ENCODE results near the gene NEO1.

NEO1 gene

DNA sequence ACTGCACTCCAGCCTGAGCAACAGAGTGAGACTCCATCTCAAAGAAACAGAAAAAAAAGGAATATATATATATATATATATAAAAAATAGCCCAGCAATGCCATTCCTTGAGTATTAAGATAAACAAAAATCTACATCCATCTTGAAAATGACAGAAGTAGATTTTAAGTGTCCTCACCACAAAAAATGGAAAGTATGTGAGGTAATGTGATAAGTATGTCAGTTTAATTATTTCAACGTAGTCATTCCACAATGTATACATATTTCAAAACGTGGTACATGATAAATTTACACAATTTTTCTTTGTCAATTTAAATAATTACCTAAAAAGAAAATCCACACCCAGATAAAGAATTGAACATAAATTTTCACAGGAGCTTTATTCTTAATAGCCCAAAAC, 261.6 kb downstream of the NEO1 start:
- DNase-seq (no peak), ATAC-seq (no peak)

DNA sequence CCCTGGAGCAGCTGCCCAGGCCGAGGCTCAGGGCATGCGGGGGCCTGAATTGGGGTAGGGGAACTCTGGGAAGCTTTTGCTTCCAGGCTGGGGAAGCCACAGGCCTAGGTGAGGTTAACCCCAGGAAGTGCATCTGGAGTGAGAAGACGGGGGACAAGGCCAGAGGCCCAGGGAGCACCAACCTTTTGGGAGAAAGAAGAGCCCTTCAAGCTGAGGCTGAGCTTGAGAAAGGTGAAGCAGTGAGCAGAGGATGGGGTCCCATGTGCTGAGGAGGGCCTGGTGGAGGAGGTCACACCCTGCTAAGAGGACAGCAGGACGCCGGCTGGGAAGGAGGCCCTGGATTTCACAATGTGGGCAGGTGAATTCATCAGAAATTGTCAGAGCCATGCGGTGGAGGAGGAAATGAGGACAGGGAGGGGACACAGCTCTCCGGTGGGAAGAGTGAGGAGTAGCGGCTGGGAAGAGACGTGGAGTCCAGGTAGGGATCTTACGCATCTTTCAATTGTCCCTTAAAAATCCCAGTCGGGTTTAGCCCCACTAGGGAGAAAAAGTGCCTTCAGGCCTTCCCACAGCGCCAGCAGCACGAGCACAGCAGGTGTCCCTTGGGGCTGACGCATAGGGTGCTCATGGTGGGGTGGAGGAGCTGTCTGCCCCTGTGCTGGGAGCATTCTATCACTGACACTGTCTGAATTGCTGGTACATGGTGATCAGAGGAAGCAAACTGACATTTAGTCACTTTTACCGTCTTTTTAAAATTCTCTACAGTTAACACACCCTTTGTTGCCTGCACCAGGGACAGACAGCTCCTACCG, 265.6 kb downstream of the NEO1 start:
- ATAC-seq (peak; percentile 10), DNase-seq (no peak)

DNA sequence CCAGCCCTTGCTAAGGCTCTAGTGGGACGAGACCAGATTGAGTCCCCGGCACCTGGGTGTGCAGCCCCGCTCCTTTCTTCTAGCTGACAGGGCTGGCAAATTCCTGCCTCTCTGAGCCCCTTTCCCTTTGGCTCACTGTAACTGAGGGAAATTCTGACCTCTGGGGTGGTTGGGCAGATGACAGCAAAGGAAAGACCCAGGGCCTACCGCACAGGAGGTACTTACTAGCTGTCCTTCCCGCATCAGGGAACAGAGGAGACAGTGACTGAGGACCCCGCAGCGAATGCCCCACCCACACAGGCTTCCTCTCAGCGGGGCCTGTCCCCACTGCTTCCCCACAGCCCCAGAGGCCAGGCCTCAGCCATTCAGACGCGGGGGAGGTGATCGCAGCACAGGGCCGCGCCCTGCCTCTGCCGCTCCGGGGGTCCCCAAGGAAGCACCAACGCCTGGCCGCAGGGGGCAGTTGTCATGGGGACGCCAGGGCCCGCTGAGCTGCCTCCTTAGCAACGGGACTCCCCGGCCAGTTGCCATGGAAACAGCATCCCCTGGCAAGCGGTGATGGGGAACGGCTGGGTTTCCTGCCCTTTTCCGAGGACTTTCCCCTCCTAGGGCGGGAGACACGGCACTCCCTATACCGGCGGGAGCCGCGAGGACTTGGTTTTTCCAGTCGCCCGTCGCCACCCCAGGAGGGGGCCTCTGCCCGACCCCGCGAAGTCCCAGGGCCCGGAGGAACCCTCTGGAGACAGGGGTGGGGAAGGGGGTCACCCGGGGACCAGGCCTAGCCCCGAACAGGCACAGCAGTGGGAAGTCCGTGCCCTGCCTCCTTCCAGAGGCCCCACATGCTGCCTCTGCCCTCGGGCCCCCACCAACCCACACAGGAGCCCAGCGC, 266.4 kb downstream of the NEO1 start:
- ATAC-seq (peak; percentile 80), DNase-seq (peak; percentile 58)

DNA sequence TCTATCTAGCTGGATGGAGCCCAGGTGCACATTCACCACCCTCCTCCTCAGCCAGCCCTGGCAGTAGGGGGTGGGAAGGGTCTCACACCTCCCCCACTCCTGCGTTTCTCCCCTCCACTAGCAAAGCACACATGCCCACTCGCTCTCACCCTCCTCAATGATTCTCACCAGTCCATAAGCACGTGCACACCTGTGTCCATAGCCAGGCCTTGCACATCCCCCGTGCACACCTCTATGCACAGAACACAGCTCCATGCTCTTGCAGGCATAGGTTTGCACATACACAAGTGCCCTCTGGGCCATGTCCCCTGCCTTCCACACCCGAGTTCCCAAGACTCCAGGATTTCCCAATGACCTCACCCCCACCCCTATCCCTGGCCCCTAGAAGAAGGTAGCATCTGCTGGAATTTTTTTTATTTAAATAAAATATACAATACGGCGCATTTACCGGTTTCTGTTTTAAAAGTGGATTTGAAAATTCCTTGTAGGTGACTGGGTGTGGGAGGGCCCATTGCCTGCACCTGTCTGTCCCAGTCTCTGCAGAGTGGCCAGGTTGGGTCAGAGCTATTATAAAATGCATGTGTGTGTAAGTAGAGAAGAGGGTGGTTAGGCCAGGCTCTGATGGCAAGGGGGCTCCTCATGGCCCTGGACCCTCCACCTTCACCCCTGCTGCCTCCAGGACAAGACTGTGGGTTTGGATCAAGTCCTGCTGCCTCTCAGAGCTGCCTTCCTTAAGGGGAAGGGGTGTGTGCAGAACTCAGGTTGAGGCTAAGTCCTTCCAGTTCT, 267.4 kb downstream of the NEO1 start:
- DNase-seq (no peak), ATAC-seq (no peak)

DNA sequence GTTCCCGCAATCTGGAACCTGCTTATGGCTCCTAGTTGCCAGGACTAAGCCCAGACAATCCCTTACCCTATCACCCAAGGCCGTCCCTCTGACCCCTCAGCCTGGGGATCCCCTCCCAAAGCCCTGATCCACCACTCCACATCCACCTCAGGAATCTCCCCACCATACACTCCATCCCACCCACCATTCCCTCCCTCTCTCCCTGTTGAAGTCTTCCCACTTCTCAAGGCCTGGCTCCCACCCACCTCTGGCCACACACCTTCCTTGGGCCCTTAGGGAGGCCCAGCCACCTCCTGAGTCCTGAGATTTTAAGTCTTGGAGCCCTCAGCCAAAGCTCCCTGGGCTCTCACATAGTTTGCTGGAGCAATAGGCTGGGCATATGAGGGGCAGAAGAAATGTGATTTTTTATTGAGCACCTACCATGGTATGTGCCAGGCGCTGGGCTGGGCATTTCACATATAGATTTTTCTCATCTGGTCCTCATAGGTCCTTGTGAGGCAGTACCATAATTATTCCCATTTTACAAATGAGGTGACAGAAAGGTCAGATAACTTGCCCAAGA, 268.4 kb downstream of the NEO1 start:
- ATAC-seq (no peak), DNase-seq (no peak)

DNA sequence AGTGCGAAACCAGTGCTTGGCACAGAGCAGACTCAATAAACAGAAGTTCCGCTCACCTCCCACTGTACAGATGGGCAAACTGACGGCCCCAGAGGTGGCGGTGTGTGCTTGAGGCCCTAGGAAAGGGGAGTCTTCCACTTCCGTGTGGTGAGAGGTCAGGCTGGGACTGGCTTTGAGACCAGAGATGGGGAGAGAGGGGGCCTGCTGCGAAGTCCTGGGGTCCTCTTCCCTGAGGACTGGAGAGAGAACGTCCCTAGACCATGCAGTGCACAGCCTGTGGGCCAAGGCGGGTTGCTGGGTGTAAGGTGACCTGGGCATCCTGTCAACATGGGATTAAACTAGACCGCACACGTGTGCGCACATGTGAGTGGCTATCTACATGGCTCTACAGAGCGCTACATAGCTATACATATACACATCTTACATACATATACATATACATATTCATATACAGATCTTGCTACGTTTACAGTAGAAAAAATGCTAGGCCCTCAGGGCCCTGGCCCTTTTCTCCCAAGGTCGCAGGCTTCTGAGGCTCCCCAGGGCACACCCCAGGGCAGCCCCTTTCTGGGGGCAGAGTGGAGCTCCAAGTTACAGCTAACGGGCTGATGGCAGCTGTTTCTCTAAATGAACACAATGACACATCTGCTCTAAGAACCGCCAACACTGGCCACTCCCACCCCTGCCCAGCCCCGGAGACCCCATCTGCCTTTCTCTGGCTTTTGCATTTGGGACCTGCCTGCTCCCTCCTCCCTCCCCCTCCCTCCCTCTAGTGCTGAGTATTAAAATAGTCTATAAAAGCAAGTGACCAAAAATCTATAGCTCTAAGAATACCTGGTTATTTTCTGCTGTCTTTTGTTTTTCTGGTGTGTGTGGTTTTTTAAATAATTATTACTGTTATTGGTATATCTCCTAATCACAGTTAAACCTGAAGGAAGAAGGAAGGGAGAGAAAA, 269.5 kb downstream of the NEO1 start:
- DNase-seq = no peak
- ATAC-seq = no peak

DNA sequence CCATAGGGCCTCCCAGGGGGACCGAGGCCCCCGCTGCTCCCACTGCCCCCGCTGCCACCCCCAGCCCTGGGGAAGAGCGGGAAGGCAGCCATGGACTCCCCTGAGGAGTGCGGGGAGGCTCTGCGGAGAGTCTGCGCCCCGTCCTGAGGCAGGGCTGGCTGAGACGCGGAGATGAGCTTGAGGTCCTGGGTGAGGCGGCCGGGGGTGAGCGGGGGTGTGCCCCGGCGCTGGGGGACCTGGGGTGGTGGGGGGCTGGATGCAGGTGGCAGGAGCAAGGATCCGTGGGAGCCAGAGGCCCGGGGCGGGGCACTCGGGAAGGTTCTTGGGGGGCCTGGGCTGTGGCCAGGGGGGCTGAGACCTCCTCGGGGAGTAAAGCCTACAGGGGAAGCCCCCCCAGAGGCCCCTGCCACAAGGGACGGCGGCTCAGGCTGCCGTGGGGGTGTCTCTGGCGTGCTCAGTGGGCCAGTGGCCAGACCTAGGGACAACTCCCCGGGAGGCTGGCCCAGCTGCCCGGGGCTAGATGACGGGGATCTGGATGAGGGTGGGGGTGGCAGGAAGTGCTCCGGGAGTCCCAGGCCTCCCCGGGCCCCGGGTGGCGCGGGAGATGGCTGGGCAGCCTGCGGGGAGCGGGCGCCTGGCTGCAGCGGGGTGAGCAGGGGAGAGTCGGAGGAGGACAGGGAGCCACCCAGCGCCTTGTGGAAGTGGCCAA, 270.6 kb downstream of the NEO1 start:
- no peak for DNase-seq
- ATAC-seq = no peak

DNA sequence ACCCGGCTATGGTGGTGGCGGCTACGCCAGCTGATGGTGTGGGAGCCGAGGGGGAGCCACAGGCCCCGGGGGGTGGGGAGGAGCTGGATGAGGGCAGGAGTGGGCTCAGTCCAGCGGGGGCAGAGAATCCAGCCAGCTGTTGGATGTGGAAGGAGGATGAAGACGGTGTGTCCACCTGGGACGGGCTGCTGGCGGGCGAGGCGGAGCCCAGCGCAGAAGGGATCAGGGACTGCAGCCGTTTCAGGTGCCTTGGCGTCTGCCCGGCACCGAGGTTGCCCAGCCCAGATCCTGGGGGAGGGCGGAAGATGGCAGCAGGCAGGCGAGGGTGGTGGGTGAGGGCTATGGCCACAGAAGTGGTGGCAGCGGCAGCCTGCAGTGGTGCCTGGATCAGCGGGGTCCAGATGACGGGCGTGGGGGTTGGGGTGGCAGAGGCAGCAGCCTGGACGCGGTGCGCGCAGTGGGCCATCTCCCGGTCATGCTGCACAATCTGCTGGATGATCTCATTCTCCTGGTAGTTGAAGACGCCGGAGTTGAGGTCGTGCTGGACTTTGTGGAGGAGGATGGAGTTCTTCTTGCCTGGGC, 271.2 kb downstream of the NEO1 start:
- no peak for ATAC-seq
- no peak for DNase-seq

DNA sequence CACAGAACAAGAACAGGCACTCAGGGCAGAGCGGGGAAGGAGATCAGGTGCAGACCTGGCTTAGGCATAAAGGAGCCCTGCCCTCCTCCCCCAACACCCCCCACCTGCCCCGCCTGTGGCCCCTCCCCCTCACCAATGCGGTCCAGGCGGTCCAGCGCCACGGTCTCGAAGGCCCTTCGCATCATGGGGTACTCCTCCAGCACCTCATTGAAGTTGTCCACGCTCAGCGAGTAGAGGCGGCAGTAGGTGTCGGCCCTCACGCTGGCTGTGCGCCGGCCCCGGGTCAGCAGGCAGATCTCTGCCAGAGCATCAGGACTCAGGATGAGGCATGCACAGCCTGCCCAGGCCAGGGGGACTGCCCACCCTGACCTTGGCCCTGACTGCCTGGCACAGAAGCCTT, 271.7 kb downstream of the NEO1 start:
- no peak for ATAC-seq
- no peak for DNase-seq

DNA sequence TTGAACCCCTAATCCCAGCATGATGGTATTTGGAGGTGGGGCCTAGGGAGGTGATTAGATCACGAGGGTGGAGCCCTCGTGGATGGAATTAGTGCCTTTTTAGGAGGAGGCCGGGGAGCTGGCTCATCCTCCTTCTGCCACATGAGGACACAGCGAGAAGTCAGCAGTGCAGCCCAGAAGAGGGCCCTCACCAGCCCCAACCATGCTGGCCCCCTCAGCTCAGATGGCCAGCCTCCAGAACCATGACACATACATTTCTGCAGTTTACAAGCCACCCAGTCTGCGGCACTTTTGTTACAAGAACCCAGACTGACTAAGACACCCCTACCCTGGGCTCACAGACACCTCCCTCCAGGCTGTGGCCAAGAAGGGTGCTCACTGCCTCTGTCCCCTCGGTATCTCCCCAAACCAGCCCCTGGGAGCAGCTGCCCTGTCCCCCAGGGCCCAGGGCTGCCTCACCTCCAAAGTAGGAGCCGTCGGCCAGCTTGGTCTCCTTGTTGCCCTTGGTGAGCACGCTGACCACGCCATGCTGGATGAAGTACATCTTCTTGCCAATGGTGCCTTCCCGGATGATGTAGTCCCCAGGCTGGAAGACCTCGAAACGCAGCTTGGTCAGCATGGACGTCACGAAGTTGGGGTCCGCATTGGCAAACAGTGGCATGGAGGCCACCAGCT, 272.4 kb downstream of the NEO1 start:
- ATAC-seq (no peak), DNase-seq (no peak)

DNA sequence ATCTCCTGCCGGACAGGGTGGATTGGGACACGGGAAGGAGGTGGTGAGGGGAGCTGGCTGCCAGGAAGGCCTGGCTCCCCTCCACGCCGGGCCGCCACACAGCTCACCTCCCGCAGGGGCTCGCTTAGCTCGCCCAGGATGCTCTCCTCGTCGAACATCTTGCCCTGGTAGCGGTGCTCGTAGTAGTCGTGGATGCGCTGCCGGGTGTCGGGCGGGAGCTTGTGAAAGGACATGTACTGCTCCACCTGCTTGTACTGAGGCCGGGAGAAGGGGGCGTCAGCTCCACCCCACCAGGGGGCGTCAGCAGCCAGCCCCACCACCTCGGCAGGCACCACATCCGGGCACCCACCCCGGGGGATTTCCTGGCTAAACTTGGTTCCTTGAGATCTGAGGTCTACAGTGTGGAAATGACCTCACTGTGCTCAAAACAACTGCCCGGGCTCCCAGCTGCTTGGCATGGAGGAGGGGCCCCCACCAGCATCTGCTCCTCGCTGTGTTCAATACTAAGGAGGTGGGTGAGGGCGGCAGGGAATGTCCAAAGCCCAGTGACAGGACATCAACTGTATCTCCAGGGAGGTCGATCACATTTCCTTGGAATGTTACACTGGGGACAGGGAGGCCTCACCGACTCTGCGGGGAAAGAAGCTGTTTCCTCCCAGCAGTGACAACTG, 273.1 kb downstream of the NEO1 start:
- peak; percentile 21 for ATAC-seq
- peak; percentile 34 for DNase-seq

DNA sequence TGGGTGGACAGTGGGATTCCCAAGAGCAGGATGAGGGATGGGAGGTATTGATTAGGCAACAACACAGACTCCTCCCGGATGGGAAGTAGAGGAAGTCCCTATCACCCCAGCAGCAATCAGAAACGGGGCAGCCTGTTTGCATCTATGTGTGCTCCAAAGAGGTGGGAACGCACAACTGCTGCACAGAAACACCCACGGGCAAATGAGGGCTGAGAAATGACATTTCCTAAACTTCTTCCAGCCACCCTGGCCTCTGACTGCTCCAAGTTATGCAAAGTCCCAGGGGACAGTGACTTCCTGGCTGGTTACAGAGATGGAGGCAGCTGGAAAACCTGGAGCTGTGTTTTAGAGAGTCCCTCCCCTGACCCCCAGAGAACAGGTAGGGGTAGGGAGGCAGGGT, 273.9 kb downstream of the NEO1 start:
- DNase-seq = no peak
- ATAC-seq = no peak

DNA sequence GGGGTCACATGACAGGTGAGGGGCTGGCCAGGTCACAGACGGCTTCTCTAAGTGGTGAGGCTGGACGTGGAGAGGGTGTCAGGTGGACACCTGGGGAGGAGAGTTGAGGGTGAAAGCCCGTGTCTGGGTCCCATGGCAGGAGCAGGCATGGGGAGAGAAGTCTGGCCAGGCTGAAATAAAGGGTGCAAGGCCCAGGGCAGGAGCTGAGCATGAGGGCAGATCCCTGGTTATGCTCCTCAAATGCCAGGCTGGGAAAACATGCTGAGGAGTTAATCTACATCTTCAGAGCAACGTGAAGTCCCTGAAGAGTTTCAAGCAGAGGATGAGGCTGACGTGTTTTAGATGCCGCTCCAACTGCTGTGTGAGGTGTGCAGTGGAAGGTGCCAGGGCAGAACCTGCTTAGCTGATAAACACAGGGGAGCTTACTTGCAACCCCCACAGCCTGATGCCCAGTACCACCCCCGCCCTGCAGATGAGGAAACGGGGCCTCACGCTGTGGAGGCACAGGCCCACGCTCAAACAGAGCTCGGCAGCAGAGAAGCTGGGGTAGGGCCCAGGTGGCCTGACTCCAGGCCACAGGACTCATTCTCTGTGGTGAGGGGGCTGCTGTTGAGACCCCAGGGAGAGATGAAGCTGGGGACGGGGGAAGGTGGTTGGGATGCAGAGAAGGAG, 276.0 kb downstream of the NEO1 start:
- no peak for ATAC-seq
- DNase-seq = no peak

DNA sequence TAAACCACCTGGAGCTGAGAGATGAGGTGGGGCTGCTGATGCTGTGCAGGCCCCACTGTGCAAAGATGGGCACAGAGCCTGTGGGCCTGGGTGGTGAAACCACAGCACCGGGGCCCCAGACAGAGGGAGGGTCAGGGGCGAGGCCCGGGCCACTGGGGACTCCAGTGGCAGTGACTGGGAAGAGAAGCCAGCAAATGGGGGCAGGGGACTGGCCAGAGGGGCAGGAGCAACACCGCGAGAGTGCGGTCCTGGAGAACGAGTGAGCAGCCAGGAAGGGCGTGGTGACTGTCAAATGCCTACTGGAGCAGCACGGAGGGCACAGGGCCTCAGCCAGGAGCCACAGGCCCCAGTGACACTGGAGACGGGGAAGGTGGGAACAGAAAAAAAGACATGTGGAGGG, 276.7 kb downstream of the NEO1 start:
- DNase-seq = no peak
- ATAC-seq = no peak

DNA sequence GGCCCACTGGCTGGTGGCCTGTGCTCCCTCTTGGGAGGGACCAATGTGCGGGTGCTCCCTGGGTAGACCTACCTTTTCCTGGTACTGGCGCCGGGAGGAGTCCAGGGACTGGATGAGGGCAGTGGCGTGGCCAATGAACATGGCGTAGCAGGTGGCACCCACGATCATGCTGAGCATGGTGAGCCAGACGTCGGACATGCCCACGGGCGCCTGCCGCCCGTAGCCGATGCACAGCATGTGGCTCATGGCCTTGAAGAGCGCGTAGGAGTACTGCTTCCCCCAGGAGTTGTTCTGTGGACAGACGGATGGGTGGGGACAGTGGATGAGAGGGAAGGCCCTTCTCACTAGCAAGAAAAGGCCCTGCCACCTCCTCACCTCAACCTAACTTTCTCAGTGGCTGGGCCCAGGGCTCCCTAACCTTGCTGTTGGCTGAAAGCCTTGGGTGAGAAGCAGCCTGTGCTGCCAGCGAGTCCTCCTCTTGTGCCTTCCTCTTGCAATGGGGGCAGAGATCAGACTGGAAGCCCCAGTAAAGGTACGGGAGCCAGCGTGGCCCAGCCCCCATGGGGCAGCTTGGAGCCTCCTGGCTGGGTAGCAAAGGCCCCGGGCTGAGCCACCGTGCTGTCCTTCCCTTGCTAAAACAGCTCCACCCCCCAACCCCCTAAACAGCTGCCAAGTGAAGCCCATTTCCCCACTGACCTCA, 277.4 kb downstream of the NEO1 start:
- ATAC-seq (no peak), DNase-seq (no peak)

DNA sequence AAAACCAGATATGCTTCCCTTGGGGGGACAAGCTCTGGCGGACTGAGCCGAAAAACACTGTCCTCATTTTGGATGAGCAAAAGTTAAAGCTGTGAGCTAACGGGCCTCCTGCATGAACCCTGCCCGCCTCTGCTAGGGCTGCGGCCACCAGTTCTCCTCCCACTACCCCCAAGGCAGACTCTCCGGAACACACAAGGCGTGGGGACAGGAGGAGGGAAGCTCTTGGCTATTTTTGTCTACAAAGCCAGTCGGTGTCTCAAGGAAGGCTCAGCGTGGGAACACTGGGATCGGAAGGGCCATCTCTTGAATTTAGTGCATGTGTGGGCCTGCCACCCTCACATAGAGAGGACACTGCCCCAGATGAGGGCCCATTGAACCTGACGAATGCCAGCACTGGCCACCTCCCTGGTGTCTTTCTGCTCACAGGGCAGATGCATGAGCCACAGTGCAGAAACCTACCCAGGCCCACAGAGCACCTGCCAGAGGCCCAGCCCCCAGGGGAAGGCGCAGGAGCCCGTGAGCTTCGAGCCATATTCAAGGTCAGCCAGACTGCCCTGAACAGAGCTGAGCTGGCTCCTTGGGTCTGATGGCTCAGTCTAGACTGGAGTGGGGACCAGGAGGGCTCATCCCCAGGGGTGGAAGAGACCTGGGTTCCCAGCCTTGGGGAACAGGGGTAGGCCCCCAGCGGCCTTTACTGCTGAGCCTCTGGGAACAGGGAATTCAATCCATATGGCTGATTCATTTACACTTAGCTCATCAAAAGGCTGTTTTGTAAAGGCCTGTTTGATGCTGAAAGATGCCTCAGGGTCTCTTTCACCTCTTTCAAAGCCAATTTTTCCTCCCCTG, 278.2 kb downstream of the NEO1 start:
- ATAC-seq = no peak

DNA sequence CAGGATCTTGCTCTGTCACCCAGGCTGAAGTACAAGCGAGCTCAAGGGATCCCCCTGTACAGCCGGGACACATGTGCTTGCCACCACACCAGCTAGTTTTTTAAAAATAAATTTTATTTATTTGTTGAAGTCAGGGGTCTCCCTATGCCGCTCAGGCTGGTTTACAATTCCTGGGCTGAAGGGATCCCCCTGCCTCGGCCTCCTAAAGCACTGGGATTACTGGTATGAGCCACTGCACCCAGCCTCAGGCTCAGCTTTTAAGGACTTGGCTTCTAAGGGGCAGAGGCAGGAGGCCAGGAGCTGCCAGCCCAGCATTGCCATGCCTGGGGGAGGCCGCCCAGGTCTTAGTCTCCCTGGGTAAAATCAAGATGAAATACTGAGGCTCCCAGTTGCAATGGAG, 279.2 kb downstream of the NEO1 start:
- no peak for ATAC-seq

More for the DNA sequence above, 278.2 kb downstream of the NEO1 start:
- DNase-seq = no peak

More for the DNA sequence above, 279.2 kb downstream of the NEO1 start:
- DNase-seq = no peak

All from stimulated activated naive CD8-positive, alpha-beta T cell treated with anti-CD3 and anti-CD28 coated beads, Interleukin-15, Interleukin-2, amounts not matched to agents 100 U/mL and 50 U/mL, for 24 hours (primary cell).